Gastrocnemius medialis (tissue), 4 donors: ENCODE data around the gene BLVRA. TPM values are rescaled to one million over a fixed set of nuclear protein-coding genes. Genes with fewer than 3 reads are reported as not detected.

Experiments used
- ATAC-seq, 2 donors: fragments of 150-250 bp; one replicate each; pipeline ENCODE4 v1.9.1; 2016
- DNase-seq, 2 donors: peaks; one replicate each; pipeline ENCODE4 v3.0.0-alpha.2; 2019
- H3K27ac ChIP-seq, 4 donors: fragments of 200-600 bp; sonication (generic); 1 replicate in 1 of 4; 2 replicates in 3 of 4; pipeline ENCODE4 v1.5.1; 2016 to 2018; ENCODE audit warnings: mild to moderate bottlenecking in 2 of 4, moderate library complexity in 1 of 4
- H3K27me3 ChIP-seq, 3 donors: fragments of 200-600 bp; sonication (generic) in 2 of 3; 1 replicate in 1 of 3; 2 replicates in 2 of 3; pipeline versions ENCODE4 v1.5.1 to v1.6.0; 2016 to 2019; ENCODE audit warnings: mild to moderate bottlenecking in 1 of 3, moderate library complexity in 1 of 3
- H3K36me3 ChIP-seq, 2 donors: fragments of 200-600 bp; sonication (generic) in 1 of 2; one replicate each; pipeline ENCODE4 v1.5.1; 2017 to 2018
- H3K4me1 ChIP-seq, 2 donors: fragments of 200-600 bp; sonication (generic) in 1 of 2; one replicate each; pipeline ENCODE4 v1.5.1; 2016 to 2017; ENCODE audit warnings: mild to moderate bottlenecking in 2 of 2
- H3K4me3 ChIP-seq, 4 donors: fragments of 200-600 bp; sonication (generic) in 3 of 4; 1 replicate in 1 of 4; 2 replicates in 3 of 4; pipeline ENCODE4 v1.5.1; 2016 to 2019; ENCODE audit warnings: mild to moderate bottlenecking in 2 of 4
- H3K9me3 ChIP-seq, 3 donors: fragments of 200-600 bp; sonication (generic) in 2 of 3; 1 replicate in 1 of 3; 2 replicates in 2 of 3; pipeline ENCODE4 v1.5.1; 2016 to 2019
- POLR2A ChIP-seq, 2 donors: fragments of 450-650 bp; IDR thresholded peaks; one replicate each; pipeline ENCODE4 v1.6.1; 2017; ENCODE audit warnings: antibody characterized with exemption in 2 of 2, mild to moderate bottlenecking in 2 of 2, moderate library complexity in 2 of 2
- in situ Hi-C, 4 donors: fragments of 200-750 bp; cut with MboI; loops; one replicate each; pipeline versions ENCODE4 v1.15.0 to v1.8.0; 2017; ENCODE audit warnings: low sequenced_read_pairs in 4 of 4
- intact Hi-C: fragments of 100-400 bp; cut with DNase I; formaldehyde crosslinking; loops from one replicate; pipeline ENCODE4 v1.15.1; 2023; ENCODE audit warnings: low total_unique reads
- total RNA-seq, 4 donors: library from RNA; depleted of rRNA; stranded (reverse); fragments of >200 nt; gene quantifications; one replicate each; pipeline versions ENCODE4 v1.1.0 to v1.2.3, GENCODE V29; 2016
- TF ChIP-seq, protein P1 (sequence below), 5 experiments: fragments of 450-650 bp in 3 of 5; fragments of 200-600 bp in 2 of 5; sonication (generic) in 2 of 5; IDR thresholded peaks in 4 of 5; conservative IDR thresholded peaks in 1 of 5; 1 replicate in 4 of 5; 2 replicates in 1 of 5; pipeline ENCODE4 v1.5.1; 2016 to 2019; ENCODE audit warnings: antibody characterized with exemption in 5 of 5, mild to moderate bottlenecking in 3 of 5, moderate library complexity in 3 of 5

The BLVRA gene
- total RNA-seq, 4 donors from 2014 or later: 26.7 to 45.9 (median 29.3) TPM

DNA sequence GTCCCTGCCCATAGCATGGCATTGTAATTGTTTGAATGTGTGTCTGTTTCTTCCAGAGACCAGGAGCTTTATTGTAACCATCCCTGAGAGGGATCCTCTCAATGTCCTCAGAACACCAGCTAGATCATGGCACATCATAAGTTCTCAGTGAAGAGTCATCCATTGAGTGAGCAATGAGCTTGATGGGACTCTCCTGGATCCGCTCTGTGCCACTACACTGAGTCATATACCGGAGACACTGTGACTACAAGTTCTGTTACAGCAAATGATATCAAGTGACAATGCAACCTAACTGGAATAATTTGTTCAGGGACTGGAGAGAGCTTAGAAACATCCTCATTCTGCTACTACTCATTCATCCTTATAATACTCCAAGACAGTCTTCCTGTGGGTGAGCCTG, 85.8 kb downstream of the BLVRA start:
- Histone ChIP-seq H3K27me3 (no peaks in the 10 kb centered on the region), H3K27ac (no peak overlapping the region), H3K36me3 (no peaks in the 10 kb centered on the region), H3K4me3 (no peak overlapping the region), H3K4me1 (no peaks in the 10 kb centered on the region), H3K9me3 (no peaks in the 10 kb centered on the region)
- TF ChIP-seq, protein P1, sequence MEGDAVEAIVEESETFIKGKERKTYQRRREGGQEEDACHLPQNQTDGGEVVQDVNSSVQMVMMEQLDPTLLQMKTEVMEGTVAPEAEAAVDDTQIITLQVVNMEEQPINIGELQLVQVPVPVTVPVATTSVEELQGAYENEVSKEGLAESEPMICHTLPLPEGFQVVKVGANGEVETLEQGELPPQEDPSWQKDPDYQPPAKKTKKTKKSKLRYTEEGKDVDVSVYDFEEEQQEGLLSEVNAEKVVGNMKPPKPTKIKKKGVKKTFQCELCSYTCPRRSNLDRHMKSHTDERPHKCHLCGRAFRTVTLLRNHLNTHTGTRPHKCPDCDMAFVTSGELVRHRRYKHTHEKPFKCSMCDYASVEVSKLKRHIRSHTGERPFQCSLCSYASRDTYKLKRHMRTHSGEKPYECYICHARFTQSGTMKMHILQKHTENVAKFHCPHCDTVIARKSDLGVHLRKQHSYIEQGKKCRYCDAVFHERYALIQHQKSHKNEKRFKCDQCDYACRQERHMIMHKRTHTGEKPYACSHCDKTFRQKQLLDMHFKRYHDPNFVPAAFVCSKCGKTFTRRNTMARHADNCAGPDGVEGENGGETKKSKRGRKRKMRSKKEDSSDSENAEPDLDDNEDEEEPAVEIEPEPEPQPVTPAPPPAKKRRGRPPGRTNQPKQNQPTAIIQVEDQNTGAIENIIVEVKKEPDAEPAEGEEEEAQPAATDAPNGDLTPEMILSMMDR (IDR thresholded peaks at IDR 0.05 in 4 of 5, conservative IDR thresholded peaks at IDR 0.05 in 1 of 5): no peak
- TF ChIP-seq POLR2A (IDR thresholded peaks at IDR 0.05): no peak
- DNase-seq: no peak
- ATAC-seq: no peak
- in situ Hi-C loops: loop anchor here in 3 of 4 donors (25.0 kb wide), 3 partner anchors 132 to 907 kb away; partner anchors contain the start of genes MRPL32 (in 1 of the 3), PSMA2 (in 1 of the 3) and STK17A (in 1 of the 3)
- intact Hi-C loops: no loop called here

DNA sequence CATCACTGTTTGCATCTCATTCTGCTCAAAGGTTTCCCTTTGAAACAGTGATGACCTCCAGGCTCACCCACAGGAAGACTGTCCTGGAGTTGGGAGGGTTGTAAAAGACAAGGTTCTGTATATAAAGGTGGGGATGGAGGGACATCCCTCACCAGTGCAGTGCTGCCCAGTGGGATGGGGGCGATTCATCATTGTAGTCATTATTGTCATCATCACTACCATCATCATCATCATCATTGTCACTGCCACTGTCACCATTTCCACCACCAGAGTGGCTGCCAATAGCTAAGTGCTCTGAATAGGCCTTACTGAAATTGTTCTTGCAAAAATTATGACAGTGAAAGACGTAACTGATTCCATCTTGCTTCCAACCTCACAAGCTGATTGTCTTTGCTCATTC, 86.2 kb downstream of the BLVRA start:
- ATAC-seq: no peak
- H3K36me3 ChIP-seq: no peaks in the 10 kb centered on the region
- no peak overlapping the region for H3K27ac ChIP-seq
- H3K27me3 ChIP-seq: no peaks in the 10 kb centered on the region
- no peaks in the 10 kb centered on the region for H3K9me3 ChIP-seq
- no peak for DNase-seq
- H3K4me3 ChIP-seq: no peak overlapping the region
- no peaks in the 10 kb centered on the region for H3K4me1 ChIP-seq
- intact Hi-C loops (no loop called here), in situ Hi-C loops (loop anchor here in 3 of 4 donors (25.0 kb wide), 3 partner anchors 132 to 907 kb away; partner anchors contain the start of genes MRPL32 (in 1 of the 3), PSMA2 (in 1 of the 3) and STK17A (in 1 of the 3))
- no peak for TF ChIP-seq POLR2A (IDR thresholded peaks at IDR 0.05)
- TF ChIP-seq, protein P1 (IDR thresholded peaks at IDR 0.05 in 4 of 5, conservative IDR thresholded peaks at IDR 0.05 in 1 of 5): no peak

DNA sequence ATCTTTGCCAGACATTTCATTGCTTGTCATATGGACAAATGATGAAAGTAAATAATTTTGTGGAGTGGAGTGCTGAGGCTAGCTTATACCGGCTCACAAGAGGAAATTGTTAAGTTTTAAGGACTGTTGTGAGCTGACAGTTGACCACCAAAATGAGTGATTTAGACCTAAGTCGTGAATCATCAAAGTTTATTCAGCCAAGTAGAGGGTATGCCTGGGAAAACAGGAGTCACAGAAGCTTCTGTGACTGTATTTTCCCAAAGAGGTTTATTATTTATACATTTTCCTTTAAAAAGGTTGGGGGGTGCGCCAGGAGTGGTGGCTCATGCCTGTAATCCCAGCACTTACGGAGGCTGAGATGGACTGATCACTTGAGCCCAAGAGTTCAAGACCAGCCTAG, 89.0 kb downstream of the BLVRA start:
- H3K27me3 ChIP-seq: no peaks in the 10 kb centered on the region
- no peak overlapping the region for H3K27ac ChIP-seq
- intact Hi-C loops (no loop called here), in situ Hi-C loops (loop anchor here in 3 of 4 donors (25.0 kb wide), 3 partner anchors 135 to 910 kb away; partner anchors contain the start of genes MRPL32 (in 1 of the 3), PSMA2 (in 1 of the 3) and STK17A (in 1 of the 3))
- no peaks in the 10 kb centered on the region for H3K4me1 ChIP-seq
- no peaks in the 10 kb centered on the region for H3K9me3 ChIP-seq
- no peak for TF ChIP-seq POLR2A (IDR thresholded peaks at IDR 0.05)
- TF ChIP-seq, protein P1 (IDR thresholded peaks at IDR 0.05 in 4 of 5, conservative IDR thresholded peaks at IDR 0.05 in 1 of 5): no peak
- DNase-seq (no peak), ATAC-seq (no peak)
- H3K4me3 ChIP-seq: no peak overlapping the region
- H3K36me3 ChIP-seq: no peaks in the 10 kb centered on the region

DNA sequence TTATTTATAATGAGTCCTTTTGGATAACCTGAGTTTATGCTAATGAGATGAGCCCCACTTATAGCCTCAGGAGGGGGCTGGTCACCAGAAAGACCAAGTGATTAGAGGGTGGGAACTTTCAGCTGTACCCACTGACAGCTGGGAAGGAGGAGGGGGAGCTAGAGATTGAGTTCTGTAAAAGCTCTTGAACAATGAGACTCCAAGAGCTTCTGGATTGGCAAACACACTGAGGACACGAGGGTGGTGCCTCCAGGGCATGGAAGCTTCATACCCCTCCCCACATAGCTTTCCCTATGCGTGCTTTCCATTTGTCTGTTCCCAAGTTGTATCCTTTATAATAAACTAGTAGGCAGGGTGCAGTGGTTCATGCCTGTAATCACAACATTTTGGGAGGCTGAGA, 90.6 kb downstream of the BLVRA start:
- in situ Hi-C loops (loop anchor here in 3 of 4 donors (25.0 kb wide), 3 partner anchors 137 to 912 kb away; partner anchors contain the start of genes MRPL32 (in 1 of the 3), PSMA2 (in 1 of the 3) and STK17A (in 1 of the 3)), intact Hi-C loops (no loop called here)
- no peak overlapping the region for H3K27ac ChIP-seq
- H3K36me3 ChIP-seq: no peaks in the 10 kb centered on the region
- H3K9me3 ChIP-seq: no peaks in the 10 kb centered on the region
- TF ChIP-seq POLR2A (IDR thresholded peaks at IDR 0.05): no peak
- TF ChIP-seq, protein P1 (IDR thresholded peaks at IDR 0.05 in 4 of 5, conservative IDR thresholded peaks at IDR 0.05 in 1 of 5): no peak
- H3K4me3 ChIP-seq: no peak overlapping the region
- DNase-seq (no peak), ATAC-seq (no peak)
- no peaks in the 10 kb centered on the region for H3K4me1 ChIP-seq
- H3K27me3 ChIP-seq: no peaks in the 10 kb centered on the region
